ENCODE measurements around the gene SHQ1.

GRCh38 chr3:72766866-72767265, 81.4 kb downstream of the SHQ1 start:
- no peak for TF ChIP-seq CTCF (IDR thresholded peaks at IDR 0.05)
- TF ChIP-seq POLR2A (IDR thresholded peaks at IDR 0.05), result no peak
